ENCODE results near the gene U2AF1L4. TPM values are rescaled to one million over a fixed set of nuclear protein-coding genes. Genes with fewer than 3 reads are reported as not detected.

U2AF1L4 gene
- polyA plus RNA-seq, 3 donors = 15.2 to 20.9 (median 17.2) TPM

DNA sequence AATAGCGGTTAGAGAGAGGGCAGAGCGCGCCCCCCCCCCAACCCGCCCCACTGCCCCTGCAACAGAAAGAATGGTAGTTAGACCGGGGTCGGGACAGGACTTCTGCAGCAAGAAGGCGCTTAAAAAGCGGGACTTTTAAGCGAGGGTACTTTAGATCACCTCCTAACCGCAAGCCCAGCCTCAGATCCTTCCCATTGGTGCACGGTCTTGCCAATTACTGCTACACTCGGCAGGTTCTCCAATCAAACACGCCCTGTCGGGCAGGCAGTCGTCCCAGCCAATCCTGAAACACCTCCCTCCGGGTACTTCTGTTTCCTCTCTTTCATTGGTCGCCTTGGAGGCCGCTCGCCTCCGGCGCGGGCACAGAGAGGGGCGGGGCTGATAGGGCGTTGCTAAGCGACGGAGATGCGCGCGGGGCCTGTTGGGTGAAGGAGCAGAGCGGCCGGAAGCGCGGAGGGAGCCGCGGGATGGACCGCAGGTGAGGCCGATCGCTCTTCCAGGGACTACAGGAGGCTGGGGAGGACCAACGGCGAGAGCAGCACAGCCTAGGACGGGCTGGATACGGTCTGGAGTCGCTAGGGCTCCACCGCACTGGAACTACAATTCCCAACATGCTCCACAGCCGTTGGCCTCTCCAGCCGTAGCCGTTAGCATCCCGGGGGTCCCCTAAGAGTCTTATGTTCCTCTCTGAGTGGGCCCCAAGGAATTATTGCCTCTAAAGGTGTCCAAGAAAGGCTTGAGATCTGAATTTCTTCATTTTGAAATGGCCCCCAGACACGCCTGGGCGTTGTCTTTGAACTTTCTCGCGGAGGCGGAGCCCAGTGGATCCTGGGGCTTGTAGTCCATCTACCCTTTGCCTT, 12.8 kb upstream of the U2AF1L4 start, which contains the start of gene PROSER3:
Gene PROSER3 (plus strand): TSS at position 428 of the 860 bp plus-strand sequence. CDS start 40 bp downstream, at position 468.
- peak; percentile 97 to 99 (median 98) for DNase-seq (ENCODE audit: low read depth in 3 of 3, low spot score in 2 of 3)

- no peak for DNase-seq (ENCODE audit: low read depth in 3 of 3, low spot score in 2 of 3)
Observed at GRCh38 chr19:35757231-35757748, 12.1 kb upstream of the U2AF1L4 start.

GRCh38 chr19:35756377-35757230, 11.4 kb upstream of the U2AF1L4 start, which contains the start of gene HSPB6:
Gene HSPB6 (minus strand): TSS chr19:35757029. CDS start chr19:35757008, 21 bp downstream.
- no peak for DNase-seq (ENCODE audit: low read depth in 3 of 3, low spot score in 2 of 3)

GRCh38 chr19:35755550-35756376, 10.5 kb upstream of the U2AF1L4 start:
- DNase-seq (ENCODE audit: low read depth in 3 of 3, low spot score in 2 of 3) = no peak

DNA sequence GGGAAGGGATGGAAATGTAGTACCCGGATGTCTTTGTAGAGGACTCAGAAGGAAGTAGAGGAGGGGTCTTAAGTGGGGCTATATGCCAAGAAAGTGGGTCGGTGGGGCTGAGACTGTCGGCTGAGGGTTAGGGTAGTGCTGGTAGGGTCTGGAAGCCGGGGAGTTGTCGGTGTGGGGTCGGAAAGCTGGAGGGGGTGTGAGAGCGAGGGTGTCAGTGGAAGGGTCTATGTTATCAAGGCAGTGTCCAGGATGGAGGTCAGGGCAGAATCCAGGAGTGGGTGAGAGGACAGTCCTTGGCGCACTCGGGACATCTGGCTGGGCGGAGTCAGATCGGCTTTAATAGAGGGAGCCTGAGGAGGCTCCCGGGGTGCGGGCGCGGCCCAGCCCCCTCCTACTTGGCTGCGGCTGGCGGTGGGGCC, 9.9 kb upstream of the U2AF1L4 start:
- no peak for DNase-seq (ENCODE audit: low read depth in 3 of 3, low spot score in 2 of 3)

GRCh38 chr19:35754370-35755130, 9.3 kb upstream of the U2AF1L4 start:
- no peak for DNase-seq (ENCODE audit: low read depth in 3 of 3, low spot score in 2 of 3)

- DNase-seq (ENCODE audit: low read depth in 3 of 3, low spot score in 2 of 3) = no peak
Observed at GRCh38 chr19:35753634-35754369, 8.6 kb upstream of the U2AF1L4 start.

- DNase-seq (ENCODE audit: low read depth in 3 of 3, low spot score in 2 of 3) = no peak
Observed at GRCh38 chr19:35752746-35753350, 7.6 kb upstream of the U2AF1L4 start.

- DNase-seq (ENCODE audit: low read depth in 3 of 3, low spot score in 2 of 3) = no peak
Observed at GRCh38 chr19:35751839-35752745, 6.9 kb upstream of the U2AF1L4 start.

DNA sequence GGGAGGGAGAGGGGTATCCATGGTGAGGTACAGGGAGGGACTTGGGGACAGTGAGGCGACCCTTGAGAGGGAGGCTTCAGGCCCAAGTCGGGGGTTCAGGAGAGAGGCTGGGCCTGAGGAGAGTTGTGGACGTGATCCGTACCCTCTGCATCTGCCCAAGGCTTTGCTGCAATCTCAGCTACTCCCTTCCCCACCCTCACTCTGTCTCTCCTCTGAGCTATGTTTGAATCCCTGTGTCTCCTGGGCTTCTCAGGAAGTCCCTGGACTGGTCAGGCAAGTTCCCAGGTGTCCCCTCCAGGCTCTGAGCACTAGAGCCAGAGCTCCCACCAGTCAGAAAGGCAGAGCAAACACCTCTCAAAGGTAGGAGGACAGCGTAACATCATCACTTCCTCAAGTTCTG, 4.9 kb upstream of the U2AF1L4 start:
- DNase-seq (ENCODE audit: low read depth in 3 of 3, low spot score in 2 of 3) = no peak

DNA sequence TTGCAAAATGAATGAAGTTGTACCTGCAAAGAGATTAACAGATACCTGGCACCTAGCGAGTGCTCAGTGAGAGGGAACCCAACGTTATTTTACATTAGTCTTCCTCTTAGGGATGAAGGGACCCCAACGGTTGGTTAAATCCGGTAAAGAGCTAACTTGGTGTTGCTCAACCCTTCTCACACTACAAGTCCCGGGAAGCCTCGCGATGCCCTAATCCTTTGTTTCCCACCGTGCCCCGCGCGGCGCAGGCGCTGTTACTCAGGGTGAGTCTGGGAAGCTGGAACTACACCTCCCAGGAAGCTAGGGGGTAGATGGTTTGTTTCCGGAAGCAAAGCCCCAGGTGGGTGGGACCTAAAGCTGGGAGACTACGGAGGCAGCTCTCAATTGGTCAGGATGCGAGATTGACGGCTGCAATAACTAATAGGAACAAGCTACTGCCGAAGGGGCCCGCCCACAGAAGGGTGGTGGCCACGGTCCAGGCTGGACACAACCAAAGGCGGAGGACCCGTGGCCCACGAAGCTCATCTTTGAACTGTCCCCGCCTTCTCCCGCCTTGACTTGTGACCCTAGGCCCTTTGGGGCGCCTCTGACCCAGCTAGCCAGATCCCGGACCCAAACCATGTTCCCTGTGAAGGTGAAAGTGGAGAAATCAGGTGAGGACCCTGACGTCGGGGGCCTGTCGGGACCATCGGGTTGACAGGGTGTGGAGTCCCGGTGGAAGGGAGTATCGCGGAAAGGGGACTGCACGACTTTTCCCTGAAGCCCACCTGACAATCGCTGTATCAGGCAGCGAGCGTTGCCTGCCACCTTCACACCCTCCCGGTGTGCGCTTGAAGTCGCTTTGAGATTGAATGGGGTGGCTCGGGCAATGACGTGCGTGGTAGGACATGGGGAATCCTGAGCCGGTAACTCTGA, 3.1 kb upstream of the U2AF1L4 start, which contains the start of gene LIN37:
Gene LIN37 (plus strand): TSS at position 471 of the 915 bp plus-strand sequence. CDS start 149 bp downstream, at position 620.
- peak; percentile 98 to 99 (median 99) for DNase-seq (ENCODE audit: low read depth in 3 of 3, low spot score in 2 of 3)

DNA sequence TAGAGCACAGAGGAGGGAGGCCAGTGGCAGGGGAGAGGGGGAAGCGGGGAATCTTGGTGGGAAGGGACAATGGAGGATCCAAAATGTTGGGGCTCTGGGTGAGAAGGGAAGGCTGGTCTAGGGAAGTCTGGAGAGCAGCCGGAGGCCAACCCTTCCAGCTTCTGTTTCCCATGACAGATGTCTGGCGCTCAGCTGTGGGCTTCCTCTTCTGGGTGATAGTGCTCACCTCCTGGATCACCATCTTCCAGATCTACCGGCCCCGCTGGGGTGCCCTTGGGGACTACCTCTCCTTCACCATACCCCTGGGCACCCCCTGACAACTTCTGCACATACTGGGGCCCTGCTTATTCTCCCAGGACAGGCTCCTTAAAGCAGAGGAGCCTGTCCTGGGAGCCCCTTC, 1.3 kb upstream of the U2AF1L4 start:
- DNase-seq (ENCODE audit: low read depth in 3 of 3, low spot score in 2 of 3) = no peak

DNA sequence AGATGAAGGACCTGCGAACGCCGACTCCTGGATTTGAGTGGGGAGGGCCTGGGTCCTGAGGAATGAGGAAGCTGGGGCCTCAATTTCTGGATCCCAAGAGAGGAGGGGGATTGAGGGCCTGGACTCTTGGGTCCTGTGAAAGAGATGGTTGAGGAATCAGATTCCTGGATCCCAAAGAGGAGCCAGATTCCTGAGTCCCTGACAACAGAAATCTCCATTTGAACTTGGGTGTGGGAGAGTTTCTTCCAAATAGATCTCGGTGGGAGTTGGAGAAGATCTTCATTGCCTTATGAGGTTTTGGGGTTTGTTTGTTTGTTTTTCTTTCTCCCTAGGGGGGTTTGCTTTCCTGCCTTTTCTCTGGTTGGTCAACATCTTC, 857 bp upstream of the U2AF1L4 start:
- DNase-seq (ENCODE audit: low read depth in 3 of 3, low spot score in 2 of 3) = no peak

GRCh38 chr19:35744430-35745327, 539 bp downstream of the U2AF1L4 start:
- peak; percentile 88 to 95 (median 88) for DNase-seq (ENCODE audit: low read depth in 3 of 3, low spot score in 2 of 3)
